Activated CD4-positive, alpha-beta T cell treated with anti-CD3 and anti-CD28 coated beads, Interleukin-2, amount 50 U/mL, for 4 hours (primary cell): ENCODE data around the gene PFN3.

Experiments used
- DNase-seq, 2 experiments: peaks; one replicate each; pipeline ENCODE4 v3.0.0-alpha.2; 2020

Gene PFN3

DNA sequence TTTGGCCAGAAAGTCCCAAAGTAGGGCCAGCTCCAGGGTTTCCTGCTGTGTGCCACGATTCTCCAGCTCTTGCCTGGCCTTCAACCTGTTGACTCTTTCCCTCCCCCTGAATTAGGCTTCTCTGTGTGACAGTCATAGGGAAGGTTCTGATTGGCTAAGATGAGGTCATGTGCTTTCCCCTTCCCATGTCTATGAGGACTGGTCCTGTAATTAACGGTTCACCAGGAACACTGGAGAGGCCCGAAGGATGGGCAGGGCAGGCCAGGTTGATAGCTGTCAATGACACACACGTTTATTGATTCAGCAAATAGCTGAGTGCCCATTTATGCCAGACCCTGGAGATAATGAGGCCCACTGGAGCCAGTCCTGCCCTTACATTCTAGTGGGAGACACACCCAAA, 37.2 kb upstream of the PFN3 start:
- no peak for DNase-seq

DNA sequence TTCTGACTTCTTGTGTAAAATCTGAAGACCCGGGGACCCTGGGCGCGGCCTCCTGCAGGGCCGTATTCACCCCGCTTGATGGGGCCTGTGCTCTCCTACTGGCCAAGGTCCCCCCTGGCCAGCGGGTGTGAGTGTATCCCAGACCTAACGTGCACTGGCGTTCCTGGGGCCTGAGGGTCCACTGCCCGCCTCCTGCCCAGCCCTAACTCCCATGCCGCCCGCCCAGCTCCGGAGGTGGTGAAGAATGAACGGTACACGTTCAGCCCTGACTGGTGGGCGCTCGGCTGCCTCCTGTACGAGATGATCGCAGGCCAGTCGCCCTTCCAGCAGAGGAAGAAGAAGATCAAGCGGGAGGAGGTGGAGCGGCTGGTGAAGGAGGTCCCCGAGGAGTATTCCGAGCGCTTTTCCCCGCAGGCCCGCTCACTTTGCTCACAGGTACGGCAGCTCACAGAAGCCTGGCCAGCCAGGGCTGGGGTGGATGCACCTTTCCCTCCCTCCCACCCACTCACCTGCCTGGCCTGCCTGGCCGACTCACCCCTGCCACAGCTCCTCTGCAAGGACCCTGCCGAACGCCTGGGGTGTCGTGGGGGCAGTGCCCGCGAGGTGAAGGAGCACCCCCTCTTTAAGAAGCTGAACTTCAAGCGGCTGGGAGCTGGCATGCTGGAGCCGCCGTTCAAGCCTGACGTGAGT, 35.5 kb upstream of the PFN3 start:
- no peak for DNase-seq

DNA sequence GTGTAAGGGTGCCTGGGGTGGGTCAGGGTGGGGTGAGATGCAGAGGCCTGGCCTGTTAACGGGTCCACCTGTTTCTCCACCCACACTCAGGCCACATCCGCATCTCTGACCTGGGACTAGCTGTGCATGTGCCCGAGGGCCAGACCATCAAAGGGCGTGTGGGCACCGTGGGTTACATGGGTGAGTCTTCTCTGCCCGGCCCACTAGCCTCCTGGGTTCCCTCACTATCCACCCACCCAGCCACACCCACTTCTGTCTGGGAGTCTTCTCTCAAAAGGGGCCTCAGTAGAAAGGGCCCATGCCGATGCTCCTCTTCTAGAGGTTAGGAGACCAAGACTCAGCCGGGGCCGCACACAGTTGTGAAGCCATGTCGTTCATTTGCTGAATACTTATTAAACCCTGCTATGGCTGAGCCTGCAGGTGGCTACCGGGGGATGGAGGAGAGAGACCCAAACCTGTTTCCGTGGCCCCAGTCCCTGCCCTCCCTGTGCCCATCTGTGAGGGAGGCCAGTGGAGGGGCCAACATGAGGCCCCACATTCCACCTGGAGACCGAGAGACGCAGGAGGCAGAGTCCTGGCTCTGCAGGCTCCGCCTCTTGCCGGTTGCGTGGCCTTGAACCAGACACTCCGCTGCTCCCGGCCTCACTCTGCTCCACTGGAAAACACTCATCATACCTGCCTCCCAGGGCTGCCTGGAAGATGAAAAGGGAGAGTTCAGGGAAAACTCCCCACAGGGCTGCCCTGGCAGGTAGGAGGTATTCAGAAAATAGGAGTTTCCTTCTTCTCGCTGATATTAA, 34.7 kb upstream of the PFN3 start:
- no peak for DNase-seq

DNA sequence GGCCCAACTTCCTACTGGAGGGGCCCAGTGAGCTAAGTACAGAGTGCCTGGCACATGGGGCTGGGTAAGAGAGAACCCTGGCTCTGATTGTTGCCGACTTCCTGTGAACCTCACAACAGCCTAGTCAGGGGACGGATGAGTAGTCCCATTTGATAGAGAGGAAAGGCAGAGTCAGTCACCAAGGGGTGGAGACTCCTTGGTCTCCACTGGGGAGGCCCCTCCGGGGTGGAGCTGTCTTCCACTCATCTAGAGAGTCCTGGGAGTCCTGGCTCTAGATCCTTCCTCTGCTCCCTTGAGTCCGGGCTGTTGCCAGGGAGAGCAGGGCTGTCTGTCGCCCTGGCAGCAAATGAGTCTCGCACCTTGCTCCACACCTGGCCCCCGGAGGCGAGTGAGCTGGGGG, 34.0 kb upstream of the PFN3 start:
- DNase-seq, result peak; percentile 51 to 56

DNA sequence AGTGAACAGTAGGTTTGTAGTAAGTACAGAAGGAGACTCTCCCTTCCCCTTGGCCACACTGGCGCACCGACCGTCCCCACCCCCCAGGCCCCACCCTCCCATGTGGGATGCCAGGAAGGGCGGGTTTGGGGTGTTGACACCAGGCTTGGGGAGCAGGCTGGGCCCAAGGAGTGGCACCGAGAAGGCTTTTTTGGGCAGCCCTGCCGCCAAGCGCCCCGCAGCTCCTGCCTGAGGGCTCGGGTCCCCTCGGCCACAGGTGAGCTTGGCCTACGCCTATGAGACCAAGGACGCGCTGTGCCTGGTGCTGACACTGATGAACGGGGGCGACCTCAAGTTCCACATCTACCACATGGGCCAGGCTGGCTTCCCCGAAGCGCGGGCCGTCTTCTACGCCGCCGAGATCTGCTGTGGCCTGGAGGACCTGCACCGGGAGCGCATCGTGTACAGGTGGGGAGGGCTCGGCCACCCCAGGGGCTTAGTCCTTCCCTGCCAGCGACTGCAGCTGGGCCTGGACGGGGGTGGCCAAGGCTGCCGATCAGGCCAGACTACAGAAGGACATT, 33.3 kb upstream of the PFN3 start:
- DNase-seq, result no peak

DNA sequence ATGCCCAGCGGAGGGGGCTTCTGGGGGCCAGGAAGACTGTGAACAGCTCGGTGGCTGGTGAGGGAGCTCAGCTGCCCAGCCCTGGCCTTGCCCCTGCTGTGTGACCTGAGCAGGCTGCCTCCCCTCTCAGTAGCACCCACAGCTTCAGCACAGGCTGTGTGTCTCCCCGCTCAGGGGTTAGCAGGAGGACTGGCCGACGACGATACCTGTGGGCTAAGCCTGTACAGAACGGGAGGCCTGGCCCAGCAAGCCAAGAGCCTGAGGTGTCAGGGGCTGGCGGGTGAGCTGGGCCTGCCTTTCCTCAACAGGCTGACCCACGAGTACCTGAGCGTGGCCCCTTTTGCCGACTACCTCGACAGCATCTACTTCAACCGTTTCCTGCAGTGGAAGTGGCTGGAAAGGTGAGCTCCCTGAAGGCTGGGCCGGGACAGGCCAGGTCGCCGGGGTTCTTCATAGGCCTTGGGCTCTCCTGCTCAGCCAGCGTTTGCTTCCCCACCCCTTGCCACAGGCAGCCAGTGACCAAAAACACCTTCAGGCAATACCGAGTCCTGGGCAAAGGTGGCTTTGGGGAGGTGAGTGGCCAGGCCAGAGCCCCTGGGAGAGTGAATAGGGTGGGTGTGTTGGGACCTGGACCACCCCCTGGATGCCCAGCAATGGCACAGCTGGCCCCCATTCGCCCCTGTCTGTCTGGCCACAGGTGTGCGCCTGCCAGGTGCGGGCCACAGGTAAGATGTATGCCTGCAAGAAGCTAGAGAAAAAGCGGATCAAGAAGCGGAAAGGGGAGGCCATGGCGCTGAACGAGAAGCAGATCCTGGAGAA, 32.6 kb upstream of the PFN3 start:
- DNase-seq, result no peak

DNA sequence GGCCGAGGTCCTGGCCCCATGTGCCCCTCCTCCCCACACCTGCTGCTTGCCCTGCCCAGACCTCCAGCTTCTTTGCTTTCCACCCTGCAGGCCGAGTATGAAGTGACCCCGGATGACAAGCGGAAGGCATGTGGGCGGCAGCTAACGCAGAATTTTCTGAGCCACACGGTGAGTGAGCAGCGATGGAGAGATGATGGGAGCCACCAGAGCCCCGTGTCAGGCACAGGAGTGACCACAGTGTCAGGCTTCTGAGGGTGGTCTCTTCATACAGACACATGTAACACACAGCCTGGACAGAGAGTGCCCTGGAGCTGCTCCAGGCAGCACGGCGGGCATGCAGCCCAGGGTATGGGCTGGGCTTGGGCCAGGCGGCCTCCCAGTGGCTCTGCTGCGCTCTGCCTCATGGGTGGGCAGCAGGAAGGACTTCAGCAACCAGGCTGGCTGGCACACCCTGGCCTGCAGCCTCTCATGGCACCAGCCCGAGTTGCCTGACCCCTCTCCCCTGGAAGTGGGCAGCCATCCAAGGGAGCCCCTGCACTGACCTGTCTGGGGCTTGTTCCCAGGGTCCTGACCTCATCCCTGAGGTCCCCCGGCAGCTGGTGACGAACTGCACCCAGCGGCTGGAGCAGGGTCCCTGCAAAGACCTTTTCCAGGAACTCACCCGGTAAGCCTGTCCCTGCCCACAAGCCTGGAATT, 31.8 kb upstream of the PFN3 start:
- peak; percentile 44 for DNase-seq

DNA sequence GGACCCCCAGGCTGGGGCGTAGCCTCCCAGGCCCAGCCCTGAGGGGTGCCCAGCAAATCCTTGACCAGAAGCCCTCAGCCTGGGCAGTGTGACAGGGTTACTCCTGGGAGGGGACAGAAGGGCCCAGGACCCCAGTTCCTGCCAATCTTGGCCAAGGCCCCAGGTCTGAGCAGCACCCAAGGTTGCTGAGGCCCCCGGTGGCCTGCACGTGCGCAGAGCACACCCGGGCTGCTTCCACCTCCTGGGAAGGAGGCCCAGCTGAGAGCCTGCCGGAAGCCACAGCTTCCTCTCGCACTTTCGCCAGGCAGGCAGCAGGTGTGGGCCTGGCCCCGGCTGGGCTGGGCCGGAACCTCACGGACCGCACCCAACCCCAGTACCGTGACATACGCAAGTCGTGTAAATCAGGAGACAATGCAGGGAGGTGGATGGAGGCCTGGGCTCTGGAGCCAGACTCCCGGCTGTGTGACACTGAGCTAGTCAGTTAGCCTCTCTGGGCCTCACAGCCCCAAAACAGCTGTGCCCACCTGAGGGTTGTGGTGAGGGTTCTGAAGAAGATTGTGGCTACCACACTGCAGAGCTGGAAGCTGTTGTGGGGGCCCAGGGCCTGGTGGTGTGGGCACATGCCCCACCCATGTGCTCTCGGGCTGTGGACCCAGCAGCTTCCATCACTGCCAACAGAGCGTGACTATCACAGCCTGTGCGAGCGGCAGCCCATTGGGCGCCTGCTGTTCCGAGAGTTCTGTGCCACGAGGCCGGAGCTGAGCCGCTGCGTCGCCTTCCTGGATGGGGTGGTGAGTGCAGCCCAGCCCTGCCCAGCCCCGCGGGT, 31.1 kb upstream of the PFN3 start:
- peak; percentile 27 to 35 for DNase-seq

DNA sequence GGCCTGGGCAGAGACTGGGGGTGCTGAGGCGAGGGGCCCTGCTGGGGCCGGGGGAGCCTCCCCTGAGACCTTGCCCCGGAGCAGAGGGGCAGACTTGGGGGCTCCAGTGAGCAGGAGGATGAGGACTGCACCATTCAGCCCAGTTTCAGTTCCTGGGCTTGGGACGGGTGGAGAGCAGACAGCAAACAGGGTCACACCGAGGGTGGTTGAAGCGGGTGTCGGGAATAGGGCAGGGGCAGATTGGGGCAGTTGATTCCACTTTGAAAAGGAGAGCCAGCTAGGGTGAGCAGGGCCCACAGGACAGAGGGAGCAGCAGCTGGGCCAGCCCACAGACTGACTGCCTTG, 30.5 kb upstream of the PFN3 start:
- no peak for DNase-seq

DNA sequence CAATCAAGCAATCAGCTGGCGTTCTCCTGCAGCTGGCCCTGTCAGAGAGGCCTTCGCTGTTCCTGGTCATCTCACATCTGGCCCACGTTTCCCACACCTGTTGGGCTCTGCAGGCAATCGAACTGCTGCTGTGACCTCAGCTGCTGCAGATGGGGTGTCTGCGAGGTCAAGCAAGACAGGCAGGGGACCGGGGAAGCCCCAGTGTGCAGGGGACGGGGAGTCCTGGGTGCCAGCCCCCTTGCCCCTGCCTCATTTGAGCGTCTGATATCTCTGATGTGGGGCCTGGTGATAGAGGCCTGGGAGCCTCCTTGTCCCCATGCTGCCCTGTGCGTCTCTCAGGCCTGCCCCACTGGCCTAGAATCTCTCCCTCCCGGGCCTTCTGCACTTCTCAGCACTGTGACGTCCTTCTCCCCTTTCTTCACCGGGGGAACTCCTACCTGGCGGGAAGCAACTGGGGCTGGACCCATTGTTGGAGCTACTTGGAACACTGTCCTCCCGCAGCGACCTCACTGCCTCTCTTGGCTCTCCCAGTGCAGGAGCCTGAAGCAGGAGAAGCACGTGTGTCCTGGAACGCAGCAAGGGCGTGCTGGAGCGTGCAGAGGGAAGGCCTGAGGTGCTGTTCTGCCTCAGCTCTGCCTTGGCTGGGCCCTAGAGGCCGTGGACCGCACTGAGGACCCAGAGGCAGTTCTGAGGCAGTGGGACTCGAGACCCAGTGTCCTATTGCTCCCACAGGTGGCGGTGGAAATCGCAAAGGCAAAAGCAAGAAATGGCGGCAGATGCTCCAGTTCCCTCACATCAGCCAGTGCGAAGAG, 29.9 kb upstream of the PFN3 start:
- DNase-seq, result no peak

DNA sequence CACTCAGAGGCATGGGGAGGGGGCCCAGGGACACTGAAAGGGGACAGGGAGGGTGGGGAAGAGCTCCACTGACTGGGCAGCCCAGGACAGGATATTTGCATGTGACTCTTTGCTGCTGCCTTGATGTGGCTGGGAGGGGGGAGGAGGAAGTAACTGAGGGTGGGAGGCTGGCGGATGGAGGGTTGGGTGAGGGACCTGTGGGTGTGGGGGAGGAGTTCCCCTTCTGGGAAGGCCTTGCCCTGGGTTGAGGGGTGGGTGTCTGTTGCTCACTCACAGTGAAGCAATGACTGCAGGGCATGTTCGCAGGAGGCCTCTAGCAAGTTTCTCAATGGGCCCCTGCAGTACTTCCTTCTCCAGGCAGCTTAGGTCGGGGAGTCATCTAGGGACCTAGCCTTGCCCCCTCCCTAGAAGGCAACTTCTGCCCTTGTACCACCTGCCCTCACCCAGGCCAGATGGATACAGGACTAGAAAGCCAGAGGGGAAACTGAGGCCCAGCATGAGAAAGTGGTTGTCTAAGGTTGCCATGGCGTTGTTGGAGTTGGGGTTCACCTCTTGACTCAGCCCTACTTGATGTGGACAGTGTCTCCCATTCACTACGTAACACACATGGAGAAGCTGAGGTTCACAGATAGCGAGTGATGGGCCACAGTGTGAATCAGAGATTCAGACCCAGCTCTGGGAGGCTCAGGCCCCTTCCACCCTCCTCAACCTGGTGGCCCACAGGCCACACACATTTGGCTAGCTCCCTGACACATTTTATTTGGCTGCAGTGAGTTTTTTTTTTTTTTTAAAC, 29.0 kb upstream of the PFN3 start:
- peak; percentile 87 to 89 for DNase-seq

DNA sequence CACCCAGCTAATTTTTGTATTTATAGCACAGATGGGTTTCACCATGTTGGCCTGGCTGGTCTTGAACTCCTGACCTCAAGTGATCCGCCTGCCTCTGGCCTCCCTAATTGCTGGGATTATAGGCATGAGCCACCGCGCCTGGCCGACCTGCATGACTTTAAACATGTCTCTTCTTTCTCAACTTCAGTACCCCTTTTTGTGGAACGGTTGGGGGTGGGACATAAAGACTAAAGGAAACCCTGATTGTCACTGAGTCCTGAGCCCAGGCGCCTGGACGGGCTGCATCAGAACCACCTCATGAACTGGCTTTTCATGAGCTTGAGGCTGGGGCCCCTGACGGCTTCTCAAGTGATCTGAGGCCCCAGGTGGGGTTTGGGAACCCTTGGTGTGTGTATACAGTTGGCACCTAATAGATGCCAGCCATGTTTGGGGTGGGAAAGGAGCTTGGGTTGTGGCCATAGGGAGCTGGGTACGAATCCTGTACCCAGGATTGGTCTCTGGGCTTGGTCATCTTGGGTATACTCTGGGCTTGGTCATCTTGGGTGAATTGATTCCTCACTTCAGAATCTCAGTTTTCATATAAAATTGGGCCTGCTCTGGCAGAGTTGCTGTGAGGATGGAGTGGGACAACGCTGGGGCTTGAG, 28.2 kb upstream of the PFN3 start:
- DNase-seq, result no peak

DNA sequence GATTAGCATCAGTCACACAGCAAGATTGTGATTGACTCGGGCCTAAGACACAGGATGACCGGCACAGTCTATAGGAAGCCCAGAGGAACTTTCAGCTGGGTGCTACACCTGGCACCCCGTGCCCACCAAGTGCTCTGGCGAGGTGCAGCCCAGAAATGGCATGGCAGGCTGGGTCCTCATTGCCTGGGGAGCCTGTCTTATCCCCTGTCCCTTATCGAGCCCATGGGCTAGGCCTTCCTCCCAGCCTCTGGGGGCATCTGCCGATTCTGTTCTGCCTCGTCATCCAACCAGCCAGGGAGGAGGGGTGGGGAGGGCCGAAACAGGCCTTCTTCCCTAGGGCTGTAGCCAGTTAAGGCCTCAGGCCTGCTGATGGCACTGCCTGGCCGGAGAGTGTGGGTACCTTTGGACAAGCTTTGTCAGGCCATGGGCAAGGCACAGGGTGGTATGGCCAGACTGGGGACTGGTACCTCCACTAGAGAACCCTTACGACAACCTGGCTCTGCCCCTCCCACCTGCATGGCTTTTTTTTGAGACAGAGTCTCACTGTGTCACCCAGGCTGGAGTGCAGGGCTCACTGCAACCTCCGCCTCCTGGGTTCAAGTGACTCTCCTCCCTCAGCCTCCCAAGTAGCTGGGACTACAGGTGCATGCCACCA, 27.6 kb upstream of the PFN3 start:
- no peak for DNase-seq

DNA sequence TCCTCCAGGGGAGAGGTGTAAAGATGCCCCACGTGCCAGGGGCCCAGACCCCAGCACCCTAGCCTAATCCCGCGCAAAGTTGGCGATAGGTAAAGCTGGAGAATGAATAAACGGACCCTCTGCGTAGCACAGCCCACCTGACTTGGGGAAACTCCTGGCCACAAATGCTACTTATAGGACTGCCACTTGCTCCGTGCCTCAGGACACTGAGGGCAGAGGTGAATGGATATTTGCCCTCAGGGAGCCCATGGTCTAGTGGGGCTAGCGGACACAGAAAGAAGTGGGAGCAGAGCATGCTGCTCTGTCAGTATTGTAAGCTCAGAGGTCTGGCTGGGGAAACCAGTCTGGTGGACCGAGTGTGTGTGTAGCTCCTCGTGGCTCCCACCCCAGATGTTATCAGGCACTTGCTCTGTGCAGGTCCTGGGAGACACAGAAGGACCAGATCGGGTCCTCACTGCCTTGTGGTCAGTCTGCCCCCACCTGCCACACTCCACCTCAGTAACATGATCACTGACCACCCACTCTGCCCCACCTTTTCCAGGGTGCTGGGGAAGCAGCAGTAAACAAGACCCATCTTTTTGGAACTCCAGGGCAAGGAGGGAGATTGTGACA, 26.9 kb upstream of the PFN3 start:
- DNase-seq, result no peak

DNA sequence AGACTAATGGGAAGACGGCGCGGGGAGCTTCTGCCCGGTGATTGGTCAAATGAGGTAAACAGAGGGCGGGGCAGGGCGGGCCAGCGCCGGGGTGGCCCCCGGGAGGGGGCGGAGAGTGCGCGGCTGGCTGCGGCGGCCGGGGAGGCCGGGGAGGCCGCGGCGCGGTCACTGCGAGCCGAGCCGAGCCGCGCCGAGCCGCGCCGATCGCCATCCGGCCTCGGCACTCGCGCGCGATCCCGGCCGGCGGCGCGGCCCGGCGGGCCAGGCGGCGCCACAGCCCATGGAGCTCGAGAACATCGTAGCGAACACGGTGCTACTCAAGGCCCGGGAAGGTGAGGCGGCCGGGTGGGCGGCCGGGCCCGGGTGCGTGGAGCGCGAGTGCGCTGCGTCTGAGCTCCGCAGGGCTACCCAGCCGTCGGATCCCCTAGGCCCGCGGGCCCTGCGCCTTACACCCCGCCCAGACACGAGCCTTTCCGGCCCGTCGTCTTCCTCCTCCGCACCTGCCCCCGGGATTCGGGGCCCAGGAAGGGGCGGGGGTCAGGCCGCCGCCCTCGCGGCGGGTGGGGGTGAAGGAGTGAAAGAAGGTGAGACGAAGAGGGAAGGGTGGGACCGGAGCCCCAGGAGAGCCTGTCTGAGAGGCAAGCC, 26.2 kb upstream of the PFN3 start, which contains the start of gene GRK6:
TSS of gene GRK6 (plus strand) at position 111 of the 645 bp plus-strand sequence. CDS start at position 281, 170 bp downstream.
- peak; percentile 49 to 58 for DNase-seq

DNA sequence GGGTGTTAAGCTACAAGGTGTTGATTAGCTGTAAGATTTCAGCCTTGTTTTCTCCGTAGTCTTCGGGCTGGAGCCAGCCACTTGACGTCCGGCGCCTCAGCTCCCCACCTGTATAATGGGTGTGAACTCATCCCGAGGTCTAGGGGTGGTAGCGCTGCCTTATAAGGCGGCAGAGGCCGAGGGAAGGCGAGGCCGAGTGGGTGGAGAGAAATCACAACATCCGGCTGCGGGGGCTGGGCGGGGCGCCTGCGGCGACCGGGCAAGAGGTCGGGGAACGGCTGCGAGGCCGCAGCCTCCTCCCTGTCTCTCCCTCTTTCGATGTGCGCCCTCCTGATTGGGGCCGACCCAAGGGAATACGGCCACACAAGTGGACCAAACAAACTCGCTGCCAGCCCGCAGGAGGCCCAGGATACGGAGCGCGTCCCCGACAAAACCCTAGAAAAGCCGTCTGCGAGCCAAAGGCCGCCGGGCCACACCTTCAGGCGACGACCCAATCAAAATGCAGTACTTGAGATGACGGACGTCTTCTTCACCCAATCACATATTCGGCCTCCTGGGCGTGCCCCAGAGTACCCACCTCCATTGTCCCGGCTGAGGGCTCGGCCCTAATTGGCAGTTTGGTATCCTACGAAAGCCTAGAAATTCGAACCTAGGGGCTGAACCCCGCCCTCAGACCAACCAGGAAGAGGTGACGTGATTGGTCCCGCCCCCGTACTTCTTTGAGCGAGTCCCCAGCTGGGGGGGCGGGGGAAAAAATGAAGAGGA, 25.5 kb upstream of the PFN3 start:
- DNase-seq, result peak; percentile 100

DNA sequence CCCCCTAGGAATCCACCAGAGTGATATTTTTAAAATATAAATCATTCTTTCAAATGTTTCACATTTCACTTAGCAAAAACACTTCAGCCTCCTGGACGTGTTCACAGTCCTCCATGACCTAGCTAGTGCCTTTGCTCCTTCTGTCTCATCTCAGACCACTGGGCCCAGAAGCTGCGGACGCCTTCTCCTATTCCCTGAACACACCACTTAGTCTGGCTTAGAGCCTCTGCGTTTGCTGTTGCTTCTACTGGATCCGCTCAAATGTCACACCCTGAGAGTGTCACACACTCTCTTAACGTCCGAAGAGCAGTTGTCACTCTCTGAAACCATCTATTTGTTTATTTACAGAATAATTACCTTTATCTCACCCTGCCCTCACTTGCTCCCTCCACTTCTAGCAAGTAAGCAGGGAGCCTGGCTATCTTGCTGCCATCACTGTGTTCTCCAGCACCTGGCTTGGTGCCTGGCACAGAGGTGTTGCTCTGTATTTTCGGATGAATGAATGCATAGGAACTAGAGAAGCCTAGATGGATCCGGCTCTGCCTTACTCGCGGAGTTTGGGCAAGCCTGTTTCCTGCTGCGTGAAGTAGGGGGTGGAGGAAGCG, 24.8 kb upstream of the PFN3 start:
- DNase-seq, result no peak
